GM12872 (cell line): ENCODE results near the gene LSP1.

Experiments
- TF ChIP-seq, protein P1 (sequence below): IDR thresholded peaks from 3 replicates; pipeline ENCODE4 v1.5.1; 2011; ENCODE audit warnings: low read depth, mild to moderate bottlenecking, low read length, moderate library complexity; ENCODE audit not compliant: insufficient read depth

LSP1 gene

DNA sequence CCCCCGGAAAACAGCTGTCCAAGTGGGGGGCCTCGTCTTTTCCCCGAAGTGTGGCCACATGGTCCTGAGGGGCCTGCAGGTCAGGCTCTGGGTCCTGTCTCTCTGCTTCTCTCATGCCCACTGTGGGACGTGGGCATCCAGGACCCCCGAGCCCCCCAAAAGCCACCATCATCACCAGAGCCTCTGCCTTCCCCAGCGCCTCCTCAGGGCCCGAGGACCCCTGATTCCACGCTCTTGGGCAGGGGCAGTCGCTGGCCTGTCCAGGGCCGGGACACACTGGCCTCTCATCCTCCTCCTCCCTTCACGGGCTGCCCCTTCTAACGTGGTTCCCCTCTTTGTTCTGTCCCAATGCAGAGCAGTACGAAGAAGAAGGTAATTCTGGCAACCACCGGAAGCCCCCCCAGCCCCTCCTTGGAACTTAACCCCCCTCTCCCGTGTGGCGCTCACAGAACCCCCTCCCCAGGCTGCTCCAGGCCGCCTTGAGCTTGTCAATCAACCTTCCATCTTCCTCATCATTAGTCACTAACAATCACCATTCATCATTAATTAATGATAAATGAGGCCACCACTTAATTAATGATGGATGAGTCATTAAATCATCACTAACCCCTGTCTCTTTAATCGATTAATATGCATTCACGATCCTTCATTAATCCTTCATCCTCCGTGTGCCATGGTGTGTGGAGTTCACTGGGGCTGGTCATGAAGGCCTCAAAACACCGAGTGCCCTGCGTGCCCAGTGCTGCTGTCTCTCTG lies 70.5 kb downstream of the LSP1 start:
- TF ChIP-seq, protein P1, sequence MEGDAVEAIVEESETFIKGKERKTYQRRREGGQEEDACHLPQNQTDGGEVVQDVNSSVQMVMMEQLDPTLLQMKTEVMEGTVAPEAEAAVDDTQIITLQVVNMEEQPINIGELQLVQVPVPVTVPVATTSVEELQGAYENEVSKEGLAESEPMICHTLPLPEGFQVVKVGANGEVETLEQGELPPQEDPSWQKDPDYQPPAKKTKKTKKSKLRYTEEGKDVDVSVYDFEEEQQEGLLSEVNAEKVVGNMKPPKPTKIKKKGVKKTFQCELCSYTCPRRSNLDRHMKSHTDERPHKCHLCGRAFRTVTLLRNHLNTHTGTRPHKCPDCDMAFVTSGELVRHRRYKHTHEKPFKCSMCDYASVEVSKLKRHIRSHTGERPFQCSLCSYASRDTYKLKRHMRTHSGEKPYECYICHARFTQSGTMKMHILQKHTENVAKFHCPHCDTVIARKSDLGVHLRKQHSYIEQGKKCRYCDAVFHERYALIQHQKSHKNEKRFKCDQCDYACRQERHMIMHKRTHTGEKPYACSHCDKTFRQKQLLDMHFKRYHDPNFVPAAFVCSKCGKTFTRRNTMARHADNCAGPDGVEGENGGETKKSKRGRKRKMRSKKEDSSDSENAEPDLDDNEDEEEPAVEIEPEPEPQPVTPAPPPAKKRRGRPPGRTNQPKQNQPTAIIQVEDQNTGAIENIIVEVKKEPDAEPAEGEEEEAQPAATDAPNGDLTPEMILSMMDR: no peak

DNA sequence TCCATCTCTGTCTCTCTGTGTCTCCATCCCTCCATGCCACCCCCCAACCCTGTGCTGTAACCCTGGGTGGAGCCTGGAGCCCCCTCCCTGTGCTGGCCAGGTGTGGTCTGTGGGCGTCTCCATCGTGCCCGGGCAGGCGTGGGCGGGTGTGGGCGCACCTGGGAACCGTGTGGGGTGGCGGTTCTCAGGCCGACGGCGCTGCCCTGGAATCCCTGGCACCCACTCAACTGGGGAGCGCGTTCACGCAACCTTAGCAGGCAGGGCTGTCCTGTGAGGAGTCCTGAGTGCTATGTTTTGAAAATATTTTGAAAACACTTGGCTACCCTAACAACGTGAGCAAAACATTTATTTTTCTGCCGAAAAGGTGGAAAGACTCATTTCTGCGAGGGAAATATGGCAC lies 71.3 kb downstream of the LSP1 start:
- TF ChIP-seq, protein P1: no peak

DNA sequence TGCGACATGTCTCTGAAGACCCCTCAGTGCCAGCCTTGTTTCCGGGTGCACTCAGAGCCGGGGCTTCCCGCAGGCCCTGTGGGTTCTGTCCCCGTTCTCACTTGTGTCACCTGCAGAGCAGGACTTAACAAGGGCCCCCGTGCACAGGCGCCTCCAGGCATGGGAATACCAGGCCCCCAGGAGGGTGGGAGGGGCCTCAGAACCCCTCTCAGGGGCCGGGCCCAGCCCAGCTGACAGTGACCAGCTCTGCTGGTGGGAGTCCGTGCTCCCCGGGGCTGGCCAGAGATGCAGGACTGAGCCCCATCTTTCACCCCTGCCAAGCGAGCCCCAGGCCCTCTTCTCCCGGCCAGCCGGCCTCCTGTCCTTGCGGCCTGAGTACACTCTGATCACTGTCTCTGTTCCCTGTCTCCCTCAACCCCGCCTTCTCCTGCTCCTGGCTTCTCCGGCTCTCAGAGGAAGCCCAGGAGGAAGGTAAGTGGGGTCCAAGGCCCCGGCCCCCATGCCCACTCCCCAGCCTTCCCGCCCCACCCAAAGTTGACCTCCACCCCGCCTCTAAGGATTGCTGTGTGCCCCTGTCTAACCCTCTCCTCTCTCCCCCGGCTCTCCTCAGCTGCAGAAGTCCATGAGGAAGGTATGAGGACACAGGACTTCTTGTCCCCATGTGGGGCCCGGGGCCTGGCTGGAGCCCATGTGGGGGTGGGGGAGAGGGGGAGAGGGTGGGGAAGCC lies 71.9 kb downstream of the LSP1 start:
- TF ChIP-seq, protein P1: no peak

DNA sequence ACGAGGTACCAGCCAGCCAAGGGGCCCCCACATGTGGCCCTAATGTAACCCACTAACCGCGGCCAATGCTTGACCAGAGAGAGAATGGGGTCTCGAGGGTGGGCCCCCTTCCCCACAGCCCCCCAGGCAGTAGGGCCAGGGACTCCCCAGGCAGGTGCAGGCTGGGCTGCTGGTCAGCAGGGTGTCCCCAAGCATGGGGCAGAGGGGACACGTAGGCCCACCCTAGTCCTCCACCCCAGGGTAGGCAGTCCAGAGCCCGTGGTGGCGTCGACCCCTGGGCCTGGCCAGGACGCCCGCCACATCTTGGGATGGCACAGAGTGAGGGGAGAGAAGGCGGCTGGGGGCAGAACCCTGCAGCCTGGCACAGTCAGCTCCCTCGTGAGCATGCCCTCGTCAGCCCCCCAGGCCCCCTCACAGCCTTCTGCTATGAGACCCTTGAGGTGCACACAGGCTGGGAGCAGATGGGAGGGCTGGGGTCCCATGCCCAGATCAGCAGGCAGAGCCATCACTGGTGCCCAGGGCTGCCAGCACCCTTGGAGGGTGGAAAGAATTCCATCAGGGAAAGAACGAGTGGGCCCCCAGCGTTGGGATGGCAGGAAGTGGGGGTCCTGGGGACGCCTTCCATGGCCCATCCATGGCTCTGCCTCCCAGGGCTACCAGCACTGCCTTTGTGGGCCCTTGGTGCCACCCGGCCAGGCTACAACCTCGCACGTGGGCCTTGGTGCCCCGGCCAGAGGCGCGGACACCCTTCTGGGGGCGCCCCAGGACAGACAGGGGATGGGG lies 72.7 kb downstream of the LSP1 start:
- TF ChIP-seq, protein P1: no peak

DNA sequence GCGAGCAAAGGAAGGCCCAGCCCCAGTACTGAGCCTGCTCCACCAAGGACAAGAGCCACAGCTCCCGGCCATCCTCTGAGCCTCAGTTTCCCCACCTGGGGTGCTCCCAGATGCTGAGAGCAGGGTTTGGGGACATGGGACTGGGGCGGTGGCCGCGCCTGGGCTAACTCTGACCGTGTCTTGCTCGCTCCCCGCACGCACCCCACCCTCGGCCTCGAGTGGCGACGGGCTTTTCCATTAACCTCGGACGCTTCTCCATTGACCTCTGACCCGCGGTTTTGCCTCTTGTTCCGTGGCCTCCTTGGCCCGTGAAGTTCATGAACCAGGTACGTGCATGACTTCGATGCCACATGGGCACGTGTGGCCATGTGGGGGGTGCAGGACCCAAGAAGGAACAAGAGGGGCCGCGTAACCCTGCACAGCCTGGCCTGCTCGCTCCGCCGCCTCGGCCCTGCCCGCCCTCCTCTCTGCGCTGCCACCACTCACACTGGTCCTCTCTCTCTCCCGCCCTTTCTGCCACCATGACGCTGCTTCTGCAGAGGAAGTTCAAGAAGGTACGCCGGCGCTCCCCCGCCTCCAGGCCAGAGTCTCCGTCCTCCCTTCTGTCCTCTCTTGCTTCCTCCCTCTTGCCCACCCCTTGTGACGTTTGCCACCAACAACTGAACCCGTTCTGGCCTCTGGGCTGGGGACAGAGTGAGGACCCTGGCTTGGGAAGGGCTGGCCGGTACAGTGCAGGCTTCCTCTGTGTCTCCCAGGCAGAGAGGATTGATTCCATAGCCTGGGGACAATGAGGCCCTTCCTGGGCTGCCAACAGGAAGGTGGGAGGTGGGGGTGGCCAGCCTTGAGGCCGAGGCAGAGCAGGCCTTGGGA lies 73.5 kb downstream of the LSP1 start:
- TF ChIP-seq, protein P1: no peak

DNA sequence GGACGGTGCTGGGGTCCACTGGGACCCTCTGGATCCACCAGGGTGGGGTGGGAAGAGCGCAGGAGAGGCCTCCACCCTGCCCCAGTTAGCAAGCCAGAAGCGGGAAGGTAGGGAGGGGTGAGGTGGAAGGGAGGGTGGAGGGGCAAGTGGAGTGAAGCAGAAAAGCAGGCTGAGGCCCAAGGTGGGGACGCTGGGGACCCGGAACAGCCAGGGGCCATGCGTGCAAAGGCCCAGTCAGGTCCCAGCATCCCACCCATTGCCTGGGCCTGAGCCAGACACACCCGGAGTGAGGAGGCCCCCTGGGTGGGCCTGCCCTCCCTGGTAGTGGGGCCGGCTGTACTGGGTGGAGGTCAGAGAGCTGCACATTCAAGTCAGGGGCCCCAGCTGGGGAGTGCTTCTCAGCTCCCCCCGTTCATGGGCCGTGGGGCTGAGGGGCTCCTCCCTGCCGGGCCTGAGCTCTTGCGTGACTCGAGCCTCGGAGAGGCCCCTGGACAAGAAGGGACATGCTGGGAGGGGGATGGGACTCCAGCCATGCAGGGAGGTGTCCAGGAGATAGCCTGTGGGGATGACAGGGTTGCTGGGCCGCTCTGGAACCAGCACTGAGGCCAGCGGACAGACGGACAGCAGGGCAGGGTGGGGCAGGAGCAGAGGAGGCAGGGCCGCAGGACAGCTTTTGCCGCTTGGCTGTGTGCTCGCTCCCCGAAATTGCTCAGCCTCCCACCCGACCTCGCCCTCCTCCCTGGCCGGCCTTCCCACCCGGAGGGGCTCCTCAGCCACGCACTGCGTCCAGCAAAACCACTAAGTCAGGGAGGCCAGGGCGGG lies 74.4 kb downstream of the LSP1 start:
- TF ChIP-seq, protein P1: no peak
